A549 (cell line): ENCODE measurements around the gene RASGRF1. TPM values are rescaled to one million over a fixed set of nuclear protein-coding genes. Genes with fewer than 3 reads are reported as not detected.

Experiments used
- ATAC-seq, 2 experiments: fragments of 200-7000 bp in 1 of 2; fragments of >200 bp in 1 of 2; cut with Nextera tagmentation in 1 of 2; cut with Tn5 transposase in 1 of 2; 3 replicates each; pipeline versions ENCODE4 v1.8.0 to v1.9.1; 2018 to 2020; ENCODE audit warnings: mild to moderate bottlenecking in 1 of 2, moderate library complexity in 1 of 2
- CTCF ChIA-PET: fragments of 300-600 bp; sonication (Branson Sonifier 250); formaldehyde crosslinking; extraction: SDS; loops from one replicate; lab custom pipeline; 2021; ENCODE audit warnings: antibody characterized with exemption, inconsistent platforms; lab: Yijun Ruan, JAX
- POLR2A ChIA-PET: fragments of 350-600 bp; formaldehyde crosslinking; extraction: SDS; loops from one replicate; lab custom pipeline; 2021; ENCODE audit warnings: antibody characterized with exemption, inconsistent platforms; lab: Yijun Ruan, JAX
- DNase-seq, 2 experiments: peaks; one replicate each; pipeline versions ENCODE4 v3.0.0 to v3.0.0-alpha.2; 2011 to 2016; ENCODE audit warnings: low read depth in 1 of 2, low spot score in 1 of 2
- FAIRE-seq: peaks from 2 replicates; lab custom pipeline; 2011; peaks lifted over from hg19 to GRCh38; lab: Jason Lieb, UNC
- H3K27ac ChIP-seq, 2 experiments: fragments of >200 bp; sonication (Bioruptor Twin); formaldehyde crosslinking; 3 replicates each; pipeline ENCODE4 v1.5.1; 2016 to 2017
- H3K4me1 ChIP-seq: fragments of >200 bp; sonication (Bioruptor Twin); formaldehyde crosslinking; 3 replicates; pipeline ENCODE4 v1.6.1; 2016
- H3K4me2 ChIP-seq: fragments of >200 bp; sonication (Bioruptor Twin); formaldehyde crosslinking; 3 replicates; pipeline ENCODE4 v1.6.1; 2016
- H3K4me3 ChIP-seq: fragments of >200 bp; sonication (Bioruptor Twin); formaldehyde crosslinking; 3 replicates; pipeline ENCODE4 v1.5.1; 2016
- H3K9me3 ChIP-seq: fragments of >200 bp; sonication (Bioruptor Twin); formaldehyde crosslinking; 3 replicates; pipeline ENCODE4 v1.6.1; 2016
- BHLHE40 ChIP-seq: IDR thresholded peaks from 2 replicates; pipeline ENCODE4 v1.6.1; 2012; ENCODE audit warnings: low read depth, low read length, inconsistent platforms
- CBX2 ChIP-seq: fragments of 200-600 bp; sonication (generic); IDR thresholded peaks from 2 replicates; pipeline ENCODE4 v1.6.1; 2016; ENCODE audit warnings: low read depth, mild to moderate bottlenecking, borderline replicate concordance
- CBX8 ChIP-seq: fragments of 200-600 bp; sonication (generic); IDR thresholded peaks from 2 replicates; pipeline ENCODE4 v1.6.1; 2016
- CEBPB ChIP-seq, 2 experiments: fragments of >200 bp in 1 of 2; sonication (Bioruptor Twin) in 1 of 2; formaldehyde crosslinking in 1 of 2; IDR thresholded peaks; 2 replicates each; pipeline ENCODE4 v1.6.1; 2012 to 2016
- CHD2 ChIP-seq: fragments of 150-350 bp; IDR thresholded peaks from 2 replicates; pipeline ENCODE4 v1.6.1; 2014; ENCODE audit warnings: low read length; ENCODE audit not compliant: partially characterized antibody
- CHD4 ChIP-seq: fragments of 200-600 bp; sonication (generic); IDR thresholded peaks from 2 replicates; pipeline ENCODE4 v1.6.1; 2016; ENCODE audit warnings: antibody characterized with exemption, mild to moderate bottlenecking, borderline replicate concordance
- EHF ChIP-seq: fragments of 250-450 bp; sonication (Bioruptor Pico); IDR thresholded peaks from 2 replicates; pipeline ENCODE4 v1.5.0; 2020; ENCODE audit warnings: mild to moderate bottlenecking
- EP300 ChIP-seq, 2 experiments: fragments of >200 bp; sonication (Bioruptor Twin); formaldehyde crosslinking; IDR thresholded peaks; 2 replicates in 1 of 2; 3 replicates in 1 of 2; pipeline ENCODE4 v1.6.1; 2016 to 2017
- FOSB ChIP-seq: fragments of 250-450 bp; sonication (Bioruptor Pico); IDR thresholded peaks from 2 replicates; pipeline ENCODE4 v1.5.0; 2020; ENCODE audit warnings: mild to moderate bottlenecking, moderate library complexity
- FOSL2 ChIP-seq, 2 experiments: fragments of 450-650 bp in 1 of 2; fragments of >200 bp in 1 of 2; sonication (Bioruptor Twin) in 1 of 2; formaldehyde crosslinking; IDR thresholded peaks; 2 replicates each; pipeline versions ENCODE4 v1.5.0 to v1.6.1; 2016 to 2020; ENCODE audit warnings: mild to moderate bottlenecking in 1 of 2, moderate library complexity in 1 of 2
- HEYL ChIP-seq: fragments of 250-450 bp; sonication (Bioruptor Pico); IDR thresholded peaks from 2 replicates; pipeline ENCODE4 v1.8.0; 2021; ENCODE audit warnings: mild to moderate bottlenecking, moderate library complexity
- HOXB5 ChIP-seq: fragments of 250-450 bp; sonication (Bioruptor Pico); IDR thresholded peaks from 2 replicates; pipeline ENCODE4 v1.5.0; 2020; ENCODE audit warnings: mild to moderate bottlenecking, moderate library complexity
- JUN ChIP-seq, 2 experiments: fragments of >200 bp; sonication (Bioruptor Twin); formaldehyde crosslinking; IDR thresholded peaks; 2 replicates in 1 of 2; 3 replicates in 1 of 2; pipeline ENCODE4 v1.6.1; 2016 to 2017
- KDM5A ChIP-seq: fragments of 200-600 bp; sonication (generic); IDR thresholded peaks from 2 replicates; pipeline ENCODE4 v1.6.1; 2016; ENCODE audit warnings: antibody characterized with exemption, mild to moderate bottlenecking
- MAFK ChIP-seq: fragments of 450-650 bp; IDR thresholded peaks from 2 replicates; pipeline ENCODE4 v1.6.1; 2014; ENCODE audit not compliant: partially characterized antibody
- MAZ ChIP-seq: fragments of 150-350 bp; IDR thresholded peaks from 2 replicates; pipeline ENCODE4 v1.6.1; 2014; ENCODE audit warnings: antibody characterized with exemption, low read depth, low read length, borderline replicate concordance
- MYC ChIP-seq: IDR thresholded peaks from 2 replicates; pipeline ENCODE4 v1.6.1; 2012; ENCODE audit warnings: mild to moderate bottlenecking, inconsistent platforms, low read length, improper control_type of control experiment, borderline replicate concordance
- NFE2L2 ChIP-seq: fragments of 150-350 bp; conservative IDR thresholded peaks from 2 replicates; pipeline ENCODE4 v1.6.1; 2014; ENCODE audit warnings: low read length
- RNF2 ChIP-seq: fragments of 200-600 bp; sonication (generic); IDR thresholded peaks from 2 replicates; pipeline ENCODE4 v1.6.1; 2016; ENCODE audit warnings: low read depth, mild to moderate bottlenecking, antibody characterized with exemption, moderate library complexity, borderline replicate concordance
- TFCP2L1 ChIP-seq: fragments of 250-450 bp; sonication (Bioruptor Pico); IDR thresholded peaks from 2 replicates; pipeline ENCODE4 v1.5.0; 2021; ENCODE audit warnings: mild to moderate bottlenecking
- TP53 ChIP-seq: fragments of 250-450 bp; sonication (Bioruptor Pico); IDR thresholded peaks from 2 replicates; pipeline ENCODE4 v1.5.0; 2021; ENCODE audit warnings: mild to moderate bottlenecking, moderate library complexity
- USF2 ChIP-seq: fragments of 450-650 bp; IDR thresholded peaks from 2 replicates; pipeline ENCODE4 v1.6.1; 2014; ENCODE audit warnings: antibody characterized with exemption
- ZFP36 ChIP-seq: fragments of 450-650 bp; IDR thresholded peaks from 2 replicates; pipeline ENCODE4 v1.6.1; 2014; ENCODE audit warnings: borderline replicate concordance; ENCODE audit not compliant: partially characterized antibody
- ZSCAN20 ChIP-seq: fragments of 250-450 bp; sonication (Bioruptor Pico); IDR thresholded peaks from 2 replicates; pipeline ENCODE4 v1.8.0; 2022; ENCODE audit warnings: mild to moderate bottlenecking, moderate library complexity
- WGBS: methylation state at CpG from one replicate; pipeline ENCODE4 v1.1.6; 2017; ENCODE audit errors: missing lambda C conversion rate; 5-methylcytosine and 5-hydroxymethylcytosine counted together
- polyA plus RNA-seq, 4 experiments: library from polyadenylated mRNA; depleted of rRNA in 3 of 4; stranded (reverse); fragments of >200 nt; fragmentation: RNase III in 1 of 4; extraction: RNeasy Plus Mini Kit Qiagen cat#74134 plus additional on column Dnase treatment in 1 of 4; gene quantifications; 2 replicates in 3 of 4; 3 replicates in 1 of 4; pipeline ENCODE4 v1.2.3, GENCODE V29; 2011 to 2017
- TF ChIP-seq, protein P1 (sequence below): fragments of >200 bp; sonication (Bioruptor Twin); formaldehyde crosslinking; IDR thresholded peaks from 3 replicates; pipeline ENCODE4 v1.5.1; 2016
- TF ChIP-seq, protein P2 (sequence below): fragments of >200 bp; sonication (Bioruptor Twin); formaldehyde crosslinking; IDR thresholded peaks from 3 replicates; pipeline ENCODE4 v1.6.1; 2016
- TF ChIP-seq, protein P3 (sequence below): IDR thresholded peaks from 2 replicates; pipeline ENCODE4 v1.6.1; 2012

RASGRF1 gene
- polyA plus RNA-seq, 2 of the 4 experiments (the other 2 are of a cell fraction): 0.13 to 0.21 TPM

DNA sequence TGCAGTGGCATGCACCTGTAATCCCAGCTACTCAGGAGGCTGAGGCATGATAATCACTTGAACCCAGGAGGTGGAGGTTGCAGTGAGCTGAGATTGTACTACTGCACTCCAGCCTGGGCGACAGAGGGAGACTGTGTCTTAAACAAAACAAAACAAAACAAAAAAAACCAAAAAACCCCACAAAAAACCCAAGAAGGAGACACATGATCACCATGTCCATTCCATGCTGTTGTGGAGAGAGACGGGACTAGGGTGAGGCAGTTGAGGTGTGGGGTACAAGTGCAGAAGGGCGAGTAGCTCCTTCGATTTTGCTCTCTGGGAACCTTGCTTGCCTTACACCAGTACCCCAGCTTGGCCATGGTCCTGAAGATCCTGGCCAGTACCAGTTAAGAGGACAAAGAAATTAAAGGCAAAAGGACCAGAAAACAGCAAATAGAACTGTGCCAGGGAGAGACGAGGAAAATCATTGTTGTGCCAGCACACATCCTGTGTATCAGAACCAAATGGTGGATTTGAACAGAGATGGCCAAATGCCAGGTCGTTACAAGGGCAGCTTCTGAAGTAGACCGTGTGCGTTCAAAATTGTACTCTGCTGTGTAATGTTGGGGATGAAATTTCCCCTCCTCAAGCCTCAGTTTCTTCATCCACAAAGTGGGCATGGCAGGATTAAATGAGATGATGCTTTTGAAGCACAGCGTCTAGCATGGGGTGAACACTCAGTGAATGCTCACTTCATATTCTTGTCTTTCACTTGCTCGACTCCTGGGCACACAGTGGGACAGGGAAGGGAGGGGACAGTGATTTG lies 102.8 kb downstream of the RASGRF1 start:
- no peak overlapping the region for H3K4me3 ChIP-seq
- POLR2A ChIA-PET: no interaction called here
- H3K27ac ChIP-seq: peak overlapping the region; percentile 74 to 90
- DNase-seq: no peak
- TF ChIP-seq EP300 (IDR thresholded peaks at IDR 0.05) (no peak), BHLHE40 (no peak), CHD4 (no peak), CBX2 (no peak), KDM5A (no peak), USF2 (no peak), MAZ (no peak), HOXB5 (CRISPR knock-in tag) (no peak), FOSB (CRISPR knock-in tag) (no peak), TFCP2L1 (CRISPR knock-in tag) (no peak), CBX8 (no peak), TP53 (CRISPR knock-in tag) (no peak), ZFP36 (no peak), RNF2 (no peak), MYC (no peak)
- TF ChIP-seq, protein P1, sequence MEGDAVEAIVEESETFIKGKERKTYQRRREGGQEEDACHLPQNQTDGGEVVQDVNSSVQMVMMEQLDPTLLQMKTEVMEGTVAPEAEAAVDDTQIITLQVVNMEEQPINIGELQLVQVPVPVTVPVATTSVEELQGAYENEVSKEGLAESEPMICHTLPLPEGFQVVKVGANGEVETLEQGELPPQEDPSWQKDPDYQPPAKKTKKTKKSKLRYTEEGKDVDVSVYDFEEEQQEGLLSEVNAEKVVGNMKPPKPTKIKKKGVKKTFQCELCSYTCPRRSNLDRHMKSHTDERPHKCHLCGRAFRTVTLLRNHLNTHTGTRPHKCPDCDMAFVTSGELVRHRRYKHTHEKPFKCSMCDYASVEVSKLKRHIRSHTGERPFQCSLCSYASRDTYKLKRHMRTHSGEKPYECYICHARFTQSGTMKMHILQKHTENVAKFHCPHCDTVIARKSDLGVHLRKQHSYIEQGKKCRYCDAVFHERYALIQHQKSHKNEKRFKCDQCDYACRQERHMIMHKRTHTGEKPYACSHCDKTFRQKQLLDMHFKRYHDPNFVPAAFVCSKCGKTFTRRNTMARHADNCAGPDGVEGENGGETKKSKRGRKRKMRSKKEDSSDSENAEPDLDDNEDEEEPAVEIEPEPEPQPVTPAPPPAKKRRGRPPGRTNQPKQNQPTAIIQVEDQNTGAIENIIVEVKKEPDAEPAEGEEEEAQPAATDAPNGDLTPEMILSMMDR: no peak
- TF ChIP-seq, protein P2, sequence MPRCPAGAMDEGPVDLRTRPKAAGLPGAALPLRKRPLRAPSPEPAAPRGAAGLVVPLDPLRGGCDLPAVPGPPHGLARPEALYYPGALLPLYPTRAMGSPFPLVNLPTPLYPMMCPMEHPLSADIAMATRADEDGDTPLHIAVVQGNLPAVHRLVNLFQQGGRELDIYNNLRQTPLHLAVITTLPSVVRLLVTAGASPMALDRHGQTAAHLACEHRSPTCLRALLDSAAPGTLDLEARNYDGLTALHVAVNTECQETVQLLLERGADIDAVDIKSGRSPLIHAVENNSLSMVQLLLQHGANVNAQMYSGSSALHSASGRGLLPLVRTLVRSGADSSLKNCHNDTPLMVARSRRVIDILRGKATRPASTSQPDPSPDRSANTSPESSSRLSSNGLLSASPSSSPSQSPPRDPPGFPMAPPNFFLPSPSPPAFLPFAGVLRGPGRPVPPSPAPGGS: no peak
- TF ChIP-seq, protein P3, sequence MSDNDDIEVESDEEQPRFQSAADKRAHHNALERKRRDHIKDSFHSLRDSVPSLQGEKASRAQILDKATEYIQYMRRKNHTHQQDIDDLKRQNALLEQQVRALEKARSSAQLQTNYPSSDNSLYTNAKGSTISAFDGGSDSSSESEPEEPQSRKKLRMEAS: no peak
- TF ChIP-seq, all 56 proteins: peak for 0
- CTCF ChIA-PET: interaction anchor here (0.7 to 1.8 kb wide), 2 partner anchors 9 to 10 kb away, joined by 3 to 10 read pairs; no protein-coding TSS in a partner anchor
- ATAC-seq (peak in 1 of 2 experiments; percentile 3; a peak in 3 of 6 replicates), FAIRE-seq (no peak)
- 83% methylated on average over 10 of the region's 10 CpGs for WGBS
- no peaks in the 10 kb centered on the region for H3K9me3 ChIP-seq
- H3K4me2 ChIP-seq: peak overlapping the region; percentile 54
- peaks cover 17% of the 10 kb centered on the region for H3K4me1 ChIP-seq

DNA sequence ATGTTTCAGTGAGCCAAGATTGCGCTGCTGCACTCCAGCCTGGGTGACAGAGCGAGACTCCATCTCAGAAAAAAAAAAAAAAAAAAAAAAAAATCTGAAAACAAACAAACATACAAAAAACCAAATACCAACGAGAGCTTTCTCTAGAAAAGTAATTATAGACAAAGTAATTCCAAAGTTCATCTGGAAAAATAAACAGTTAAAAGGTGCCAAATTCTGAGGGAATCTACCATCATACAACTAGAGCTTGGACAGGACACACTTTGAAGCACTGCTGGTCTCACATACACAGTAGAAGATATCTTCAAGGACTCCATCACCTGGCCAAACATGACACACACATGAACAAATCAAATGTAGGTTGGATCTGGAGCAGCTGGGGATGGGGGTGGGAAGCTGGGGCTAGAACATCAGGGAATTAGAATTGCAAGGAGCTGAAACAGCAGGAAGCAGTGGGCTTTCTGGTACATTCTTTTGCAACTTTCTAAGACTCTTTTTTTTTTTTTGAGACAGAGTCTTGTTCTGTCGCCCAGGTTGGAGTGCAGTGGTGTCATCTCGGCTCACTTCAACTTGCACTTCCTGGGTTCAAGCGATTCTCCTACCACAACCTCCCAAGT lies 104.6 kb downstream of the RASGRF1 start:
- ChIA-PET POLR2A (no interaction called here), CTCF (interaction anchor here (0.6 to 1.8 kb wide), 6 partner anchors 9 to 112 kb away, joined by 3 to 5 read pairs (median 3); no protein-coding TSS in a partner anchor)
- ATAC-seq (no peak), DNase-seq (no peak), FAIRE-seq (no peak)
- no peaks in the 10 kb centered on the region for H3K9me3 ChIP-seq
- no peak overlapping the region for H3K4me3 ChIP-seq
- 75% methylated on average over 6 of the region's 6 CpGs for WGBS
- no peak overlapping the region for H3K4me2 ChIP-seq
- H3K4me1 ChIP-seq: peaks cover 17% of the 10 kb centered on the region
- H3K27ac ChIP-seq: no peak overlapping the region
- TF ChIP-seq HEYL (CRISPR knock-in tag): no peak
- no peak for TF ChIP-seq MAFK
- no peak for TF ChIP-seq ZSCAN20 (CRISPR knock-in tag)
- no peak for TF ChIP-seq FOSB (CRISPR knock-in tag)
- no peak for TF ChIP-seq CEBPB (IDR thresholded peaks at IDR 0.05)
- TF ChIP-seq BHLHE40: no peak
- TF ChIP-seq CBX8: no peak
- TF ChIP-seq NFE2L2: no peak
- no peak for TF ChIP-seq EHF (CRISPR knock-in tag)
- no peak for TF ChIP-seq CHD2
- TF ChIP-seq FOSL2 (IDR thresholded peaks at IDR 0.05): no peak
- no peak for TF ChIP-seq FOSL2 (CRISPR knock-in tag; IDR thresholded peaks at IDR 0.05)
- TF ChIP-seq TFCP2L1 (CRISPR knock-in tag): no peak
- no peak for TF ChIP-seq JUN (IDR thresholded peaks at IDR 0.05)
